ENCODE results near the gene ATOSA.

Gene ATOSA

DNA sequence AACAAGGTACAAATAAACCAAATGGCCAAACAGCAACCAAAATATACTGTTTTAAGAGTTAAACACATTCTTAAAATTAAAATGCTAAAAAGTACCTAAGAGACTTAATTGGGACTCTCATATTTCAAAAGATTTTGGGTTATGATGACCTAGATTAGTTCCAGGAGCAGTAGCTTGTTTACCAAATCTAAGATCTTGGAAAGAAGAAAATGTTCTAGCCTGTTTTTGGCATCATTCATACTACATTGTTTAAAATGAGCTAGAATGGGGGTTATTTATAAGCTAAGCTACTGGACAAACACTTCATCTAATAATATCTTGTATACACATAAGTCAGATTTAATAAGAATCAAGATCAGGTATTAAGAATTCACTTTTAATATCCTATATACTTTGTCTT lies 22.8 kb downstream of the ATOSA start:
- in situ Hi-C loops (cut with HindIII; ENCODE audit: low sequenced_read_pairs): no loop called here

GRCh38 chr15:52653431-52653964 lies 25.7 kb downstream of the ATOSA start:
- in situ Hi-C loops (cut with HindIII; ENCODE audit: low sequenced_read_pairs): no loop called here

DNA sequence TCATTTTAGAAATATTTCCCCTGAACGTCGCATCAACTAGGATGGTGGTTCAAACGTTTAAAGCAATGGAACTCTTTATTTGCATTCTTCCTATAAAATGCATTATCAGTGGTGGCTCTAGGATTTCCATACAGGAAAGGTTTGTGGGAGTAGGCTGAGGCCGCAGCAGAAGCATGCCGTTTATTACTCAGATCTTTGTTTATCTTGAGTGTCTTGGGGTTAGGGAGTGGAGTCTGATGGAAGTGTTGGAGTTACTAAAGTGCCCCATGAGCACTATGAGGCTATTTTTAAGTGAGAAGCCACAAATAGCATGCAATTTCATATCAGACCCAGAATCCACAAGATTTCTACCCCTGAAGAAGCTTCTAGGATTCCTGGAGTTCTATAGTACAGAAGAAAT lies 26.2 kb downstream of the ATOSA start:
- in situ Hi-C loops (cut with HindIII; ENCODE audit: low sequenced_read_pairs): no loop called here

DNA sequence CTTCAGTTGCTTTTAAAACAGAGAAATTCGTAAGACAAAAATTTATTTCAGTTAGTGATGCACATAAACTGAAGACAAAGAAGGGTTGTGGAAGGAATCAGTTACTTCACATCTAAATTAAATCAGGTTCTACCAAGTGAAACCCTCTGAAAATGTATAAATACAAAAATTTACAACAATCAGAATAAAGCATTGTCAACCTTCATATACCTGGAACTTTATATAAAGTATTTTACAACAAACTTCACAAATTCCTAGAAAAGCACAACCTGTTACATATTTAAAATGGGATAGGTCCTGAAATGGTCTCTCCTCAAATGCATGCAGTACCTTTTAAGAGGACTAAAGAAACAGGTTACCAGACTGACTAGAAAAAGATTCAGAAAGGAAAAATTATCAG lies 26.9 kb downstream of the ATOSA start:
- in situ Hi-C loops (cut with HindIII; ENCODE audit: low sequenced_read_pairs): no loop called here

DNA sequence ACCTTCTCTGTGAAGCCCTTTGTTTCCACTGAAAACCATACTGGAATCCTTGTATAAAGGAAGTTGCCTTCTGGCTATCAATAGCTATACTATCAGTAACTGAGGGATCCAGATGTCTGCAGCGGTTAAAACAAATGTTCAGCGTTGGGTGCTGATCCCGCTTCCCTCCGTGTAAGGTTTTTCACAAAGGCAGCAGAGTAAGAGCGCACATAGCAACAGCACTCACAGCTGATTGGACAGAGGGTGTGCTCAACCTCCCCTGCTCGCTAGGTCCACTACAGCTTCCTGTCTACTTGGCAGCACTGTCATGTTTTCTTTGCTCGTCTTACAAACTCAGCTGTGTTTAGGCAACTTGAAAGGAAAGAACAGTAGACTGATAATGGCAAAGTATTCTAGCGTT lies 27.3 kb downstream of the ATOSA start:
- in situ Hi-C loops (cut with HindIII; ENCODE audit: low sequenced_read_pairs): no loop called here

- in situ Hi-C loops (cut with HindIII; ENCODE audit: low sequenced_read_pairs): no loop called here
These were observed 28.1 kb downstream of the ATOSA start for GRCh38 chr15:52651114-52651513.

DNA sequence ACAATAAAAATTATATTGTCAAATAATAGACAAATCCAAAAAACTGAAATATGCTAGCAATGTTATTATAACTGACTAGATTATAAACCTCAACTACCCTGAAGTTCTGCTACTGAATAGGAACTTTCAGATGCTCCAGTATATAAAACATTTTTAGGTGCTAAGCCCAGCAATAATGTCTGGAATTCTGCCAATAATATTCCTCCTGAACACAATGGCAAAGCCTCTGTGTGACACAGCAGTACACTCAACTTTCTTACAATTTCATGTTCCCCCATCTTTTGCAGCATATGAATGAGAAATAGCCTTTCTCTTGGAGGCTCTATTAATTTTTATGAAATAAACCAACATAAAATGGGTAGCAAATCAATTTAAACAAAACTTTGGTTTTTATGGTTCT lies 29.5 kb downstream of the ATOSA start:
- in situ Hi-C loops (cut with HindIII; ENCODE audit: low sequenced_read_pairs): no loop called here

GRCh38 chr15:52645916-52646315 lies 33.3 kb downstream of the ATOSA start:
- in situ Hi-C loops (cut with HindIII; ENCODE audit: low sequenced_read_pairs): no loop called here

GRCh38 chr15:52642386-52643361 lies 36.5 kb downstream of the ATOSA start:
- in situ Hi-C loops (cut with HindIII; ENCODE audit: low sequenced_read_pairs): no loop called here

DNA sequence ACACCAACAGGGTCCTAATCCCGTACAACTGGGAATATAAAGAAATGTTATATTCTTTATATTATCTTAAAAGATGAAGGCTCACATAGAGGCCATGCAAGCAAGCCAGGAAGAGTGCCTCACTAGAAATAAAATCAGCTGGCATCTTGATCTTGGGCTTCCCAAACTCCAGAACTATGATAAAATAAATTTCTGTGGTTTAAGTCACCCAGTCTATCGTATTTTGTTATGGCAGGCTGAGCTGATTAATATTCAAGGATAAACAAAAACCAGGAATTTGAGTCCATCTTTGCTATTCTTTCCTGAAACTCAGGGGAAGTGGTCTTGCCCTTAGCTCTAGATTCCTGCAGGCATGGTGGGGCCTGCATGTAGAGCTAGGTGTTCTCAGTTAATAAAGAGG lies 42.7 kb downstream of the ATOSA start:
- in situ Hi-C loops (cut with HindIII; ENCODE audit: low sequenced_read_pairs): no loop called here

- in situ Hi-C loops (cut with HindIII; ENCODE audit: low sequenced_read_pairs): no loop called here
These were observed 43.3 kb downstream of the ATOSA start for GRCh38 chr15:52635908-52636307.

Measured in DLD1 (cell line).